HG03521 (cell line): Measurements from ENCODE around the gene KIAA1671.
"Not testable (repeated sequence)": the region's sequence is repeated elsewhere in the genome, so short reads cannot be mapped to it uniquely, and the experiment has no call there.

Experiments used
- ATAC-seq: cut with Tn5 transposase; IDR thresholded peaks from one replicate; pipeline ENCODE4 v1.9.1; 2021; ENCODE audit warnings: mild to moderate bottlenecking, moderate library complexity; ENCODE audit not compliant: unreplicated experiment

The KIAA1671 gene

DNA sequence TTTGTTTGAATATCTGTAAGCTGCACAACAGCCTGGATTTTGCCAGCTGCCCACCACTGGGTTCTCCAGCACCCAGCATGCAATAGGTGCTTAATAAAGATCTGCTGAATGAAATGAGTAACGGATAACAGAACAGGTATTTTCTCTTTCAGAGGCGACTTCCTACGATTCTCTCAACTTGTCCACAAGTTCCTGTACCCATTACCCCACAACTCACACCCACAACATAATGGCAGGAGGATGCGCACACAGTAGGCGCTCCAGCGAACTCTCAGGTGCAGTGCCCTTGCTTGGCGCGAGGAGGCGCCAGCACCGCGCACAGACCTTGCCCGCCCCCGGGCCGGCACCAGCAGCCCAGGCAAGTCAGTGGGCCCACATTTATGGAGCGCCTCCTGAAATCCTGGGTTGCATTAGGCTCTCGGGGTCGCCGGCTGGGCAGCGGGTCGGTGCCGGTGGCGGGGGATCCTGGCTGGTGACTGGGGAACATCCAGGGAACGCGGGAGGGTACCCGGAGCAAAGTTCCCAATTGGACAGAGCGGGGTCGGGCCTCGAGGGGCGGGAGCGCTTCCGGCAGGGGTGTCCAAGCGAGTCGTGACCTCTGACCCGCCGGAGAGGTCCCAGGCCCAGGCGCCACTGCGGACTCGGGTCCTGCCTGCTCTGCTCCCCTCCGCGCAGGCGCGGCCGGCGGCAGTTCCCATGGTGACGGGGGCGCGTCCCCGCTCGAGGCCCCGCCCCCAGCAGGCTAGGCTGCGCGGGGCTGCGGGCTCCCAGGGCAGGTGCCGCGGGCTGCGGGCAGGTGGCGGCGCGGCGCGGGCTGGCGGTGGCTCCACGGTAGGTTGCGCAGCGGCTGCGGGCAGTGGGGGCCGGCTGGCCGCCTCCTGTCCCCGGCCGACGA lies at the start of gene KIAA1671:
TSS of gene KIAA1671 (plus strand) at position 775 of the 895 bp plus-strand sequence. CDS start 75,284 bp downstream, outside the sequence.
- ATAC-seq: peak; percentile 56

DNA sequence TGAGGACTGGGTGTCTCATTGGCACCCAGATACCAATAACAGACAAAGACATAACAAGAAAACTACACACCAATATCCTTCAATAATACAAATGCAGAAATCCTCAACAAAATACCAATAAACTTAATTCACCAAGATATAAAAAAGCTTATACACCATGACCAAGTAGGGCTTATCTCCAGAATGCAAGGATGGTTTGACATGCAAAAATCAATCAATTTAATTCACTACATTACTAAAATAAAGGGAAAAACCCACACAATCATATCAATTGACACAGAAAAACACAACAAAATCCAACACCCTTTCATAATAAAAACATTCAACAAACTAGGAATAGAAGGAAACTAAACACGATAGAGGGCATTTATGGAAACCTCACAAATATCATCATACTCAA lies 46.6 kb upstream of the KIAA1671 start:
- no peak for ATAC-seq

DNA sequence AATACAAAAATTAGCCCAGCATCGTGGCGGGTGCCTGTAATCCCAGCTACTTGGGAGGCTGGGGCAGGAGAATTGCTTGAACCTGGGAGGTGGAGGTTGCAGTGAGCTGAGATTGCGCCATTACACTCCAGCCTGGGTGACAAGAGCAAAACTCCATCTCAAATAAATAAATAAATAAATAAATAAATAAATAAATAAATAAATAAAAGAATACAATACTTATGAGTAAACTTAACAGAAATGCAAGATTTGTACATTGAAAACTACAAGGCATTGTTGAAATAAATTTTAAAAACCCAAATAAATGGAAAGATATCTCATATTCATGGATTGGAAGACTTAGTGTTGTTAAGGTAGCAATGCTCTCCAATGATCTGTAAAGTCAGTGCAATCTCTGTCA lies 45.4 kb upstream of the KIAA1671 start:
- not testable (repeated sequence) for ATAC-seq

DNA sequence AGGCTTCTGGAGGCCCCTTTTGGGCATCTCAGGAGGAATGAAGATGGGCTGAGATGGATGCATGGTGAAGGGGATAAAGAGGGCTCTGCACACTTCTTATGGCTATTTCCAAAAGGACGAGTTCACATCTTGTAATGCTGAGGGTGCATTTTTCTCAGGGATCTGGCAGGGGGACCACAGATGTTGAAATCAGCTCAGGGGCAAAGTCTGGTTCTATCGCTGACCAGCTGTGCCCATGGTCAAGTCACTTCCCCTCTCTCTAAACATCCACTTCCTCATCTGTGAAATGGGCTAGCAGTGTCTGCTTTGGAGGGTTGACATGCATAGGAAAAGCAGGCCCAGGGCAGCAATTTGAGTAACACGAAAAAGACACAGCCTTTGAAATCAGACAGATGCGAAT lies 32.5 kb upstream of the KIAA1671 start:
- no peak for ATAC-seq

- no peak for ATAC-seq
Measured at GRCh38 chr22:24925586-24926427, 26.7 kb upstream of the KIAA1671 start.

GRCh38 chr22:24926428-24926725 lies 26.1 kb upstream of the KIAA1671 start:
- no peak for ATAC-seq

GRCh38 chr22:24926849-24927579 lies 25.5 kb upstream of the KIAA1671 start:
- ATAC-seq: no peak

DNA sequence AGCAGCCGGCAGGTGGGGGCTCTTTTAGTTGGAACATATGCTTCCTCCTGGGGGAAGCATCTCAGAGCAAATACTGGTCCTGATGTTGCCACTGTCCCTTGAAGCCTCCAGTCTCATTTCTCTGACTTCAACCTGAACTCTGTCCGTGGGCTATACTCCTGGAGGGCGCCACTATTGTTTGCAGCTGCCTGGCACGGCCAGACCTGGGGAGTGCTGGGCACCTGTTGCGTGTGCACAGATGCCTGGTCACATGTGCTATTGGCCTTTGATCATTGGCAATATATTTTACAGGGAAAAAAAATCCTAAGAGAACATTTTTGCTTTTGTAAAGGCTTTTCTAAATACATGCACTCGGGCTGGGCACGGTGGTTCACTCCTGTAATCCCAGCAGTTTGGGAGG lies 24.2 kb upstream of the KIAA1671 start:
- ATAC-seq: no peak

GRCh38 chr22:24930678-24931077 lies 21.8 kb upstream of the KIAA1671 start:
- no peak for ATAC-seq

DNA sequence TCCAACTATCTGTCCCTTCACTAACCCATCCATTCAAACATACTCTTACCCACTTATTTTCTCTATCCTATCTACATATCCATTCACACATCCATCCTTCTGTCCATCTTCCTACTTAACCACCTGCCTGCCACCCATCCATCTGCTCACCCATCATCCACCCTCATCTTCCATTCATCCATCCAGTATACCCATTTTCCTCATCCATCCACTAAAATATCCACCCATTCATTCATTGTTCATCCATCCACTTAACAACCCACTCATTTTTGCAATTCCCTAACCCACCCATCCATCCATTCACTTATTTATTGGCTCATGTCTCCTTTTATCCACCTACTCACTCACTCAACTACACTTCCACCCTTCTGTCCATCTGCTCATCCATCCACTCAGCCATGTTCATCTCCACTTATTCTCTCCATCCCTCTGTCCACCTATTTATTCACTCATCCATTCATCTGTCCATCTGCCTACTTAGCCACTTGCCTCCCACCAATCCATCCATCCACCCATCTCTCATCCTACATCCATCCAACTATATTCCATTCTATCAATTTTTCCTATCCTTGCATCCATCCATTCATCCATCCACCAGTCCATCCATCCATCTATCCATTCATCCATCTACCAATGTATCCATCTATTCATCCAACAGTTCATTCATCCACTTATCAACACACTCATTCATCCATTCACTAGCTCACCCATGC lies 16.6 kb upstream of the KIAA1671 start:
- ATAC-seq: no peak

DNA sequence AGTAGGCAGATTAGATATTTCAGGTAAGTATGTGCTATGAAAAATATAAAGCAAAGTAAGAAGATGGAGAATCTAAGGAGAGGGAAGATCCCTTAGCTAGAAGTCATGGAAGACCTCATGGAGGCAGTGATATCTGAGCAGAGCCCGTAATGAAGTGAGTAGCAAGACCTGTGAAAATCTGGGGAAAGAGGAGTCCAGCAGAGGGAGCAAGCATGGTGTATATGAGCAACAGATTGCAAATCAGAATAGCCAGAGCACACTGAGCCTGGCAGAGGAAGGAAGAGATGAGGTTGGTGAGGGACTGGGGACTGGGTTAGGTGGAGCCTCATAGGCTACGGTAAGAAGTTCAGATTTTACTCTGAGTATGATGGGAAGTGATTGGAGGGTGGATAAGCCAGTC lies 15.4 kb upstream of the KIAA1671 start:
- ATAC-seq: no peak

GRCh38 chr22:24938741-24939341 lies 13.7 kb upstream of the KIAA1671 start:
- no peak for ATAC-seq

DNA sequence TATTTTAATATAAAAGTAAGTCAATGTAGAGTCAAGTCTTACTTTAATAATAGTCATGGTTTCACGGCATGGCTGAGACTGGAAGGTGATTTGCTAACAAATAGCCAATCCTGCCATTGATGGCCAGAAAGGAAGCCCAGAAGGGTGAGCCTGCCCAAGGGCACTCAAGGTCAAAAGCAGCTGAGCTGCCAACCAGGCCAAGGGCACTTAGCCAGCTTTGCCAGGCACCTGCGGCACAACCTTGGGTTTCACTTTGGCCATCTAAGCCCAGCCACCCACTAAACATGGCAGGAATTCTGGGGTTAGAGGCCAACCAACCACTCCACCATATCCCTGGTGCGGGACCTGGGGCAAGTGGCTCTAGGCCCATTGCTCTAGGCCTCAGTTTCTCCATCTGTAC lies 10.2 kb upstream of the KIAA1671 start:
- ATAC-seq: no peak

DNA sequence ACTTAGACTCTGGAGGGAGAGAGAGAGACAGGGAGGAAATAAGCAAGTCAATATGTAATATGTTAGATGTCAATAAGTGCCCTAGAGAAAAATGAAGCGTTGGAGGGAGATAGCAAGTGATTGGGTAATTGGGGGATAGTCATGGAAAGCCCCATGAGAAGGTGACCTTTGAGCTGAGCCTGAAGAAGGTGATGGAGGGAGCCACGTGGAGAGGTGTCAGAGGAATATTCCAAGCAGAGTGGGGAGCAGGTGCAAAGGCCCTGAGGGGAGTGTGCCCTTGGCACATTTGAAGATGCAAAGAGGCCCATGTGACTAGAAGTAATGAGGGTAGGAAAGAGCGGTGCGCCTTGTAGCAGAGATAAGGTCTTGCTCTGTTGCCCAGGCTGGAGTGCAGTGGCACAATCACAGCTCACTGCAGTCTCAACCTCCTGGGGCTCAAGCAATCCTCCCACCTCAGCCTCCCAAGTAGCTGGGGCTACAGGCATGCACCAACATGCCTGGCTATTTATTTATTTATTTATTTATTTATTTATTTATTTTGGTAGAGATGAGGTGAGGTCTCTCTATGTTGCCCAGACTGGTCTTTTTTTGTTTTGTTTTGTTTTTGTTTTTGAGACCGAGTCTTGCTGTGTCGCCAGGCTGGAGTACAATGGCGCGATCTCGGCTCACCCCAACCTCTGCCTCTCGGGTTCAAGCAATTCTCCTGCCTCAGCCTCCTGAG lies 8.1 kb upstream of the KIAA1671 start:
- ATAC-seq: no peak

GRCh38 chr22:24945430-24945829 lies 7.1 kb upstream of the KIAA1671 start:
- no peak for ATAC-seq

DNA sequence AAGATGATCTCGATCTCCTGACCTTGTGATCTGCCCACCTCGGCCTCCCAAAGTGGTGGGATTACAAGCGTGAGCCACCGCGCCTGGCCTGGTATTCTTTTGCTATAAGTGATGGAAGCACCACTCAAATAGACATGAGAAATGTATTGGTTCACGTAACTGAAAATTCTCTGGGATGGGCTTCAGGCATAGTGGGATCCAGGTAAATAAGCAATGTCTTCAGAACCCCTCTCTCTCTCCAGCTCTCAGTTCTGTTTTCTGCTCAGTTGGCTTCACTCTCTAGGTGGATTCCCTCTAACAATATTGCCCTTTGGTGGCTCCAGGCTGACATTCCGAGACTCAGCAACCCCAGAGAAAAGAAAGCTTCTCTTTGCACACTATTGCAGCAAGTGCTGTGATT lies 5.1 kb upstream of the KIAA1671 start:
- no peak for ATAC-seq

GRCh38 chr22:24947881-24948280 lies 4.6 kb upstream of the KIAA1671 start:
- ATAC-seq: no peak

GRCh38 chr22:24948356-24949202 lies 3.9 kb upstream of the KIAA1671 start:
- no peak for ATAC-seq
